HG02970 (cell line): ENCODE data around the gene MEI1.

ENCODE experiments used
- ATAC-seq: cut with Tn5 transposase; IDR thresholded peaks from one replicate; pipeline ENCODE4 v1.9.1; 2021; ENCODE audit warnings: mild to moderate bottlenecking, moderate library complexity, moderate number of reproducible peaks; ENCODE audit not compliant: unreplicated experiment, low FRiP score

Gene MEI1

GRCh38 chr22:41815716-41816115 is 116.4 kb downstream of the MEI1 start:
- no peak for ATAC-seq

- ATAC-seq, result no peak
Measured at GRCh38 chr22:41816241-41816640, 116.9 kb downstream of the MEI1 start.

- ATAC-seq, result no peak
Measured at GRCh38 chr22:41816871-41817270, 117.6 kb downstream of the MEI1 start.

- ATAC-seq, result no peak
Measured at GRCh38 chr22:41818011-41818410, 118.7 kb downstream of the MEI1 start.

GRCh38 chr22:41818596-41818995 is 119.3 kb downstream of the MEI1 start:
- ATAC-seq, result no peak

- ATAC-seq, result no peak
Measured at GRCh38 chr22:41819257-41819656, 120.0 kb downstream of the MEI1 start.

- ATAC-seq, result no peak
Measured at GRCh38 chr22:41820447-41820846, 121.1 kb downstream of the MEI1 start.

- ATAC-seq, result no peak
Measured at GRCh38 chr22:41821471-41822316, 122.4 kb downstream of the MEI1 start.

- ATAC-seq, result no peak
Measured at GRCh38 chr22:41822317-41823057, 123.2 kb downstream of the MEI1 start.

GRCh38 chr22:41823797-41824196 is 124.5 kb downstream of the MEI1 start:
- no peak for ATAC-seq

- no peak for ATAC-seq
Measured at GRCh38 chr22:41825376-41825775, 126.1 kb downstream of the MEI1 start.

GRCh38 chr22:41826021-41826420 is 126.7 kb downstream of the MEI1 start:
- ATAC-seq, result no peak

GRCh38 chr22:41826430-41827383 is 127.4 kb downstream of the MEI1 start:
- no peak for ATAC-seq

- ATAC-seq, result no peak
Measured at GRCh38 chr22:41827671-41828070, 128.4 kb downstream of the MEI1 start.

- ATAC-seq, result no peak
Measured at GRCh38 chr22:41828516-41828915, 129.2 kb downstream of the MEI1 start.

GRCh38 chr22:41830174-41830573 is 130.9 kb downstream of the MEI1 start:
- no peak for ATAC-seq

- no peak for ATAC-seq
Measured at GRCh38 chr22:41831383-41831782, 132.1 kb downstream of the MEI1 start.

- peak; percentile 3 for ATAC-seq
Measured at GRCh38 chr22:41831828-41832552, 132.7 kb downstream of the MEI1 start.

GRCh38 chr22:41832553-41833368 is 133.5 kb downstream of the MEI1 start, which contains the start of gene SREBF2:
Gene SREBF2, plus strand, starts transcription at chr22:41833105. Its CDS starts 166 bp downstream, at chr22:41833271.
- ATAC-seq, result peak; percentile 84
